Measurements from ENCODE around the gene DNAH12. TPM values are rescaled to one million over a fixed set of nuclear protein-coding genes. Genes with fewer than 3 reads are reported as not detected.

The DNAH12 gene
- total and polyA plus RNA-seq, 4 donors: 0.05 to 0.08 (median 0.08) TPM; not detected in 1

DNA sequence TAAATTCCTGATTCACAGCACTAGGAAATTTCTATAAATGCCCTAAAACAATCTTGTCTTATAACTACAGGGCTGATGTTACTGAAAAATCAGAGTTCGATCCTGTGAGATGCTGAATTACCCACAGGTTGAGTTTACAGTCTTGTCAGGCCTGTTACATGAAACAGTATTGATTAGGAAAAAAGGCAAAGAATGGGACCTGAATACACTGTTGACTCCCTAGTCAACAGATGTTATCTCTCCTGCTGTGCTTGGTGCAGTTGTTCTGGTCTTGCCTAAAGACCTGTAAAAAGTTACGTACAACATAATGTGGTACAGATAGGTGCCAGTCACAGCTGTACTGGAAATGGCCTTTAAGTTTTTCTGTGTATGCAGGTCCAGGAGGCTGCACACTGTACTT, 160.3 kb downstream of the DNAH12 start:
- Histone ChIP-seq H3K27ac (ENCODE audit: low read depth in 1 of 2, low read length in 2 of 2) (no peak overlapping the region), H3K4me3 (ENCODE audit: low read depth in 1 of 3, low read length in 3 of 3) (no peak overlapping the region), H3K9me3 (ENCODE audit: control insufficient read depth in 4 of 4, low read length in 3 of 4) (no peaks in the 10 kb centered on the region), H3K27me3 (ENCODE audit: control insufficient read depth in 4 of 4, insufficient read depth in 4 of 4, low read length in 3 of 4) (no peaks in the 10 kb centered on the region), H3K4me1 (ENCODE audit: control insufficient read depth in 4 of 4, insufficient read depth in 4 of 4, low read length in 3 of 4) (no peaks in the 10 kb centered on the region), H3K36me3 (ENCODE audit: control insufficient read depth in 4 of 4, insufficient read depth in 3 of 4, low read depth in 1 of 4, low read length in 3 of 4) (no peaks in the 10 kb centered on the region), H3K9ac (ENCODE audit: low read depth in 1 of 2, low read length in 2 of 2) (no peak overlapping the region)
- no peak for TF ChIP-seq HNF4A (conservative IDR thresholded peaks at IDR 0.05)
- TF ChIP-seq, protein P1, sequence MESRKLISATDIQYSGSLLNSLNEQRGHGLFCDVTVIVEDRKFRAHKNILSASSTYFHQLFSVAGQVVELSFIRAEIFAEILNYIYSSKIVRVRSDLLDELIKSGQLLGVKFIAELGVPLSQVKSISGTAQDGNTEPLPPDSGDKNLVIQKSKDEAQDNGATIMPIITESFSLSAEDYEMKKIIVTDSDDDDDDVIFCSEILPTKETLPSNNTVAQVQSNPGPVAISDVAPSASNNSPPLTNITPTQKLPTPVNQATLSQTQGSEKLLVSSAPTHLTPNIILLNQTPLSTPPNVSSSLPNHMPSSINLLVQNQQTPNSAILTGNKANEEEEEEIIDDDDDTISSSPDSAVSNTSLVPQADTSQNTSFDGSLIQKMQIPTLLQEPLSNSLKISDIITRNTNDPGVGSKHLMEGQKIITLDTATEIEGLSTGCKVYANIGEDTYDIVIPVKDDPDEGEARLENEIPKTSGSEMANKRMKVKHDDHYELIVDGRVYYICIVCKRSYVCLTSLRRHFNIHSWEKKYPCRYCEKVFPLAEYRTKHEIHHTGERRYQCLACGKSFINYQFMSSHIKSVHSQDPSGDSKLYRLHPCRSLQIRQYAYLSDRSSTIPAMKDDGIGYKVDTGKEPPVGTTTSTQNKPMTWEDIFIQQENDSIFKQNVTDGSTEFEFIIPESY (IDR thresholded peaks at IDR 0.05): no peak
- TF ChIP-seq MAX (IDR thresholded peaks at IDR 0.05): no peak
- no peak for TF ChIP-seq YY1 (IDR thresholded peaks at IDR 0.05)
- no peak for TF ChIP-seq NR2F2 (IDR thresholded peaks at IDR 0.05)
- no peak for TF ChIP-seq JUND (IDR thresholded peaks at IDR 0.05)
- TF ChIP-seq, protein P2, sequence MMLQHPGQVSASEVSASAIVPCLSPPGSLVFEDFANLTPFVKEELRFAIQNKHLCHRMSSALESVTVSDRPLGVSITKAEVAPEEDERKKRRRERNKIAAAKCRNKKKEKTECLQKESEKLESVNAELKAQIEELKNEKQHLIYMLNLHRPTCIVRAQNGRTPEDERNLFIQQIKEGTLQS (IDR thresholded peaks at IDR 0.05): no peak
- TF ChIP-seq GABPA (IDR thresholded peaks at IDR 0.05 in 1 of 2, conservative IDR thresholded peaks at IDR 0.05 in 1 of 2): no peak
- TF ChIP-seq, protein P3, sequence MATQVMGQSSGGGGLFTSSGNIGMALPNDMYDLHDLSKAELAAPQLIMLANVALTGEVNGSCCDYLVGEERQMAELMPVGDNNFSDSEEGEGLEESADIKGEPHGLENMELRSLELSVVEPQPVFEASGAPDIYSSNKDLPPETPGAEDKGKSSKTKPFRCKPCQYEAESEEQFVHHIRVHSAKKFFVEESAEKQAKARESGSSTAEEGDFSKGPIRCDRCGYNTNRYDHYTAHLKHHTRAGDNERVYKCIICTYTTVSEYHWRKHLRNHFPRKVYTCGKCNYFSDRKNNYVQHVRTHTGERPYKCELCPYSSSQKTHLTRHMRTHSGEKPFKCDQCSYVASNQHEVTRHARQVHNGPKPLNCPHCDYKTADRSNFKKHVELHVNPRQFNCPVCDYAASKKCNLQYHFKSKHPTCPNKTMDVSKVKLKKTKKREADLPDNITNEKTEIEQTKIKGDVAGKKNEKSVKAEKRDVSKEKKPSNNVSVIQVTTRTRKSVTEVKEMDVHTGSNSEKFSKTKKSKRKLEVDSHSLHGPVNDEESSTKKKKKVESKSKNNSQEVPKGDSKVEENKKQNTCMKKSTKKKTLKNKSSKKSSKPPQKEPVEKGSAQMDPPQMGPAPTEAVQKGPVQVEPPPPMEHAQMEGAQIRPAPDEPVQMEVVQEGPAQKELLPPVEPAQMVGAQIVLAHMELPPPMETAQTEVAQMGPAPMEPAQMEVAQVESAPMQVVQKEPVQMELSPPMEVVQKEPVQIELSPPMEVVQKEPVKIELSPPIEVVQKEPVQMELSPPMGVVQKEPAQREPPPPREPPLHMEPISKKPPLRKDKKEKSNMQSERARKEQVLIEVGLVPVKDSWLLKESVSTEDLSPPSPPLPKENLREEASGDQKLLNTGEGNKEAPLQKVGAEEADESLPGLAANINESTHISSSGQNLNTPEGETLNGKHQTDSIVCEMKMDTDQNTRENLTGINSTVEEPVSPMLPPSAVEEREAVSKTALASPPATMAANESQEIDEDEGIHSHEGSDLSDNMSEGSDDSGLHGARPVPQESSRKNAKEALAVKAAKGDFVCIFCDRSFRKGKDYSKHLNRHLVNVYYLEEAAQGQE (IDR thresholded peaks at IDR 0.05): no peak
- TF ChIP-seq HNF4G (IDR thresholded peaks at IDR 0.05): no peak
- TF ChIP-seq EGR1 (IDR thresholded peaks at IDR 0.05; ENCODE audit: low read depth in 2 of 2): no peak
- TF ChIP-seq FOXA1 (IDR thresholded peaks at IDR 0.05): no peak
- TF ChIP-seq RXRA (IDR thresholded peaks at IDR 0.05): no peak
- no peak for TF ChIP-seq CTCF (IDR thresholded peaks at IDR 0.05; ENCODE audit: low read depth, low read length, missing input control)
- no peak for TF ChIP-seq FOXA2 (IDR thresholded peaks at IDR 0.05)
- no peak for DNase-seq (ENCODE audit: low spot score)
- WGBS: 88% methylated on average over 2 of the region's 2 CpGs

DNA sequence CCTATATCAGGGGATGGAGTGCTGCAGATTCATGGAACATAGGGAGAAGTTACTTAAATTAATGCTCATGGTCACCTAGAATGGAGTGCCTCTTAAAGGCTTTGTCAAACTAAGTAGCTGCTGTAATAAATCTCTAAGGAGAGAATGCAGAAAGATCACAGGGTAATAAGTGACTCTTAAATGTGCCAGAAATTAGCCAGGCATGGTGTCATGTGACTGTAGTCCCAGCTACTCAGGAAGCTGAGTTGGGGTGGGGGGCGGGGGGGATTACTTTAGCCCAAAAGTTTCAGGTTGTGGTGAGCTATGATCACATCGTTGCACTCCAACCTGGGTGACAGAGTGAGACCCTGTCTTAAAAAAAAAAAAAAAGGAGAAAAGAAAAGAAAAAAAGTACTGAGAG, 160.7 kb downstream of the DNAH12 start:
- no peak overlapping the region for H3K27ac ChIP-seq (ENCODE audit: low read depth in 1 of 2, low read length in 2 of 2)
- H3K4me3 ChIP-seq (ENCODE audit: low read depth in 1 of 3, low read length in 3 of 3): no peak overlapping the region
- TF ChIP-seq NR2F2 (IDR thresholded peaks at IDR 0.05) (no peak), TAF1 (conservative IDR thresholded peaks at IDR 0.05) (no peak), GABPA (IDR thresholded peaks at IDR 0.05 in 1 of 2, conservative IDR thresholded peaks at IDR 0.05 in 1 of 2) (no peak), EGR1 (IDR thresholded peaks at IDR 0.05; ENCODE audit: low read depth in 2 of 2) (no peak), FOXA1 (IDR thresholded peaks at IDR 0.05) (no peak), RAD21 (IDR thresholded peaks at IDR 0.05) (no peak), YY1 (IDR thresholded peaks at IDR 0.05) (no peak)
- TF ChIP-seq, protein P3 (IDR thresholded peaks at IDR 0.05): no peak
- no peaks in the 10 kb centered on the region for H3K9me3 ChIP-seq (ENCODE audit: control insufficient read depth in 4 of 4, low read length in 3 of 4)
- H3K36me3 ChIP-seq (ENCODE audit: control insufficient read depth in 4 of 4, insufficient read depth in 3 of 4, low read depth in 1 of 4, low read length in 3 of 4): no peaks in the 10 kb centered on the region
- no peak for DNase-seq (ENCODE audit: low spot score)
- no peaks in the 10 kb centered on the region for H3K4me1 ChIP-seq (ENCODE audit: control insufficient read depth in 4 of 4, insufficient read depth in 4 of 4, low read length in 3 of 4)
- H3K9ac ChIP-seq (ENCODE audit: low read depth in 1 of 2, low read length in 2 of 2): no peak overlapping the region
- H3K27me3 ChIP-seq (ENCODE audit: control insufficient read depth in 4 of 4, insufficient read depth in 4 of 4, low read length in 3 of 4): no peaks in the 10 kb centered on the region
- 52% methylated on average over 2 of the region's 2 CpGs for WGBS
